Ishikawa (cell line): ENCODE results near the gene CCNE1.

Experiments
- CEBPB ChIP-seq: IDR thresholded peaks from 2 replicates; pipeline ENCODE4 v1.6.1; 2012
- EGR1 ChIP-seq: IDR thresholded peaks from 2 replicates; pipeline ENCODE4 v1.6.1; 2012
- EP300 ChIP-seq: IDR thresholded peaks from 2 replicates; pipeline ENCODE4 v1.6.1; 2012; ENCODE audit warnings: borderline replicate concordance
- FOXM1 ChIP-seq: IDR thresholded peaks from 2 replicates; pipeline ENCODE4 v1.6.1; 2012; ENCODE audit warnings: low read depth, borderline replicate concordance
- NFIC ChIP-seq: IDR thresholded peaks from 2 replicates; pipeline ENCODE4 v1.6.1; 2012
- RAD21 ChIP-seq: IDR thresholded peaks from 2 replicates; pipeline ENCODE4 v1.6.1; 2012; ENCODE audit warnings: low read depth
- TEAD4 ChIP-seq: IDR thresholded peaks from 2 replicates; pipeline ENCODE4 v1.6.1; 2012
- ZBTB7A ChIP-seq: IDR thresholded peaks from 2 replicates; pipeline ENCODE4 v1.6.1; 2012; ENCODE audit warnings: low read depth

DNA sequence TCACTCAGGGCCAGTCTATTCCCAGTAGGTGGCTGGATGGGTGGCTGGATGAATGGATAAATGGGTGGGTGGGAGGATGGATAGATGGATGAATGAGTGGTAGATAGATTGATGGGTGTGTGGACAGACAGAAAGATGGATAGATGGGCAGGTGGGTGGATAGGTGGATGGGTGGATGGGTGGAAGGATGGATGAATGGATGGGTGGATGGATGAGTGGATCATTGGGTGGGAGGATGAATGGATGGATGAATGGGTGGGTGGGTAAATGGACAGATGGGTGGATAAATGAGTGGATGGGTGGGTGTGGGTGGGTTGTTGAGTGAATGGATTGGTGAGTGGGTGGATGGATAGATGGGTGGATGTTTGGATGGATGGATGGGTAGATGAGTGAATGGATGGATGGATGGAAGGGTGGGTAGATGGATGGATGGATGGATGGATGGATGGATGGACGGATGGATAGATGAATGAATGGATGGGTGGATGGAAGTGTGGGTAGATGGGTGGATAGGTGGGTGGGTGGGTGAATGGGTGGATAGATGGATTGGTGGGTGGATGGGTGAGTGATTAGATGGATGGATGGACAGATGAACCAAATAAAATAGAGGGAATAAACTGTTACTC, 27.1 kb upstream of the CCNE1 start:
- TF ChIP-seq RAD21 (no peak), EP300 (no peak), TEAD4 (no peak), ZBTB7A (no peak), CEBPB (no peak), FOXM1 (no peak), NFIC (no peak), EGR1 (no peak)
